ENCODE measurements around the gene PPM1K. TPM values are rescaled to one million over a fixed set of nuclear protein-coding genes. Genes with fewer than 3 reads are reported as not detected.

Gene PPM1K
- total RNA-seq (2021; fragmentation: NEBNext Ultra II Directional; extraction: Animal tissue kit (Norgen Biotek cat#: 25700)): 10 to 100 TPM in 1 of 6 experiments, 1 to 10 TPM in 5; 5.8 to 11.6 (median 6.7) TPM
- long read RNA-seq, partial matches to known transcripts: 2 of 5 reads
- long read RNA-seq, other reads (novel, unspliced or antisense): 3 of 5 reads

- H3K36me3 Mint-ChIP-seq (ENCODE audit: low read depth): no peaks in the 10 kb centered on the region
- peak; percentile 99 for DNase-seq
- peak within 1 kb of the TSS; percentile 96 for H3K27ac Mint-ChIP-seq
- peaks cover 6% of the 10 kb centered on the region for H3K27me3 Mint-ChIP-seq (ENCODE audit: insufficient read depth)
- H3K4me1 Mint-ChIP-seq (ENCODE audit: low read depth): peaks cover 28% of the 10 kb centered on the region
- TF ChIP-seq, protein P1, sequence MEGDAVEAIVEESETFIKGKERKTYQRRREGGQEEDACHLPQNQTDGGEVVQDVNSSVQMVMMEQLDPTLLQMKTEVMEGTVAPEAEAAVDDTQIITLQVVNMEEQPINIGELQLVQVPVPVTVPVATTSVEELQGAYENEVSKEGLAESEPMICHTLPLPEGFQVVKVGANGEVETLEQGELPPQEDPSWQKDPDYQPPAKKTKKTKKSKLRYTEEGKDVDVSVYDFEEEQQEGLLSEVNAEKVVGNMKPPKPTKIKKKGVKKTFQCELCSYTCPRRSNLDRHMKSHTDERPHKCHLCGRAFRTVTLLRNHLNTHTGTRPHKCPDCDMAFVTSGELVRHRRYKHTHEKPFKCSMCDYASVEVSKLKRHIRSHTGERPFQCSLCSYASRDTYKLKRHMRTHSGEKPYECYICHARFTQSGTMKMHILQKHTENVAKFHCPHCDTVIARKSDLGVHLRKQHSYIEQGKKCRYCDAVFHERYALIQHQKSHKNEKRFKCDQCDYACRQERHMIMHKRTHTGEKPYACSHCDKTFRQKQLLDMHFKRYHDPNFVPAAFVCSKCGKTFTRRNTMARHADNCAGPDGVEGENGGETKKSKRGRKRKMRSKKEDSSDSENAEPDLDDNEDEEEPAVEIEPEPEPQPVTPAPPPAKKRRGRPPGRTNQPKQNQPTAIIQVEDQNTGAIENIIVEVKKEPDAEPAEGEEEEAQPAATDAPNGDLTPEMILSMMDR (IDR thresholded peaks at IDR 0.05): peak; percentile 59
- peak within 1 kb of the TSS; percentile 98 for H3K4me3 Mint-ChIP-seq
- no peaks in the 10 kb centered on the region for H3K9me3 Mint-ChIP-seq
These were observed at the start of gene PPM1K for GRCh38 chr4:88284439-88285234. TSS of gene PPM1K (minus strand) at chr4:88284561. CDS start at chr4:88278583, 5,978 bp downstream.

- Mint-ChIP-seq H3K27ac (no peak overlapping the region), H3K4me3 (no peak overlapping the region), H3K4me1 (ENCODE audit: low read depth) (peaks cover 7% of the 10 kb centered on the region), H3K36me3 (ENCODE audit: low read depth) (no peaks in the 10 kb centered on the region), H3K9me3 (no peaks in the 10 kb centered on the region), H3K27me3 (ENCODE audit: insufficient read depth) (peaks cover 5% of the 10 kb centered on the region)
- DNase-seq: peak; percentile 11
- TF ChIP-seq, protein P1 (IDR thresholded peaks at IDR 0.05): no peak
These were observed 49.5 kb upstream of the PPM1K start for GRCh38 chr4:88333741-88334405.

DNA sequence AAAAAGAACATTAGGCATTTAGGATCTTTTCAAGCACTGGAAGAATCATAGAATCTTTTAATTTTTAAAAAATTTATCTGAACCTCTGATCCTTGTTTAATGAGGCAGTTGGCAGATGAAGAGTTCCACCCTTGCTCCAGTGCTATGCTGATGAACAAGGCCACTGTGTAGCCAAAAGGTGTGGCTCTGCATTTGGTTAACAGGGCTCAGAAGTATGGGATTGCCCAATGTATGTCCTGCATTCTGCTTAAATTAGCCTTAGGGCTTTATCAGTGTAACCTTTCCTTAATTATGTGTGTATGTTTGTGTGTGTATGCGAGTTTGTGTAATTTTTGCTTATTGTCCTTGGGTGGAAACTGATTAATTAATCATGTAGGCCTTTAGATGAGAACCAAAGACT is 43.3 kb upstream of the PPM1K start:
- Mint-ChIP-seq H3K4me1 (ENCODE audit: low read depth) (no peaks in the 10 kb centered on the region), H3K4me3 (no peak overlapping the region), H3K27ac (no peak overlapping the region), H3K27me3 (ENCODE audit: insufficient read depth) (peaks cover 5% of the 10 kb centered on the region), H3K36me3 (ENCODE audit: low read depth) (no peaks in the 10 kb centered on the region), H3K9me3 (no peaks in the 10 kb centered on the region)
- TF ChIP-seq, protein P1 (IDR thresholded peaks at IDR 0.05): no peak
- no peak for DNase-seq

GRCh38 chr4:88320780-88321373 is 36.5 kb upstream of the PPM1K start:
- TF ChIP-seq, protein P1 (IDR thresholded peaks at IDR 0.05): no peak
- H3K27ac Mint-ChIP-seq: no peak overlapping the region
- peaks cover 14% of the 10 kb centered on the region for H3K27me3 Mint-ChIP-seq (ENCODE audit: insufficient read depth)
- H3K9me3 Mint-ChIP-seq: no peaks in the 10 kb centered on the region
- H3K36me3 Mint-ChIP-seq (ENCODE audit: low read depth): no peaks in the 10 kb centered on the region
- DNase-seq: peak; percentile 28
- peak overlapping the region; percentile 64 for H3K4me3 Mint-ChIP-seq
- H3K4me1 Mint-ChIP-seq (ENCODE audit: low read depth): peaks cover 20% of the 10 kb centered on the region

GRCh38 chr4:88320224-88320779 is 35.9 kb upstream of the PPM1K start:
- TF ChIP-seq, protein P1 (IDR thresholded peaks at IDR 0.05): no peak
- no peak overlapping the region for H3K27ac Mint-ChIP-seq
- H3K4me3 Mint-ChIP-seq: peak overlapping the region; percentile 64
- peaks cover 16% of the 10 kb centered on the region for H3K27me3 Mint-ChIP-seq (ENCODE audit: insufficient read depth)
- no peaks in the 10 kb centered on the region for H3K36me3 Mint-ChIP-seq (ENCODE audit: low read depth)
- peaks cover 20% of the 10 kb centered on the region for H3K4me1 Mint-ChIP-seq (ENCODE audit: low read depth)
- no peaks in the 10 kb centered on the region for H3K9me3 Mint-ChIP-seq
- DNase-seq: no peak

All from HFFc6 (cell line).